Measurements from ENCODE around the gene SLC38A1.
"Not testable (repeated sequence)": the region's sequence is repeated elsewhere in the genome, so short reads cannot be mapped to it uniquely, and the experiment has no call there.

- not testable (repeated sequence) for TF ChIP-seq POLR2A (IDR thresholded peaks at IDR 0.05; ENCODE audit: low read length); USF2 (IDR thresholded peaks at IDR 0.05); SMC3 (IDR thresholded peaks at IDR 0.05); CTCF (IDR thresholded peaks at IDR 0.05); PBX3 (IDR thresholded peaks at IDR 0.05); SREBF2 (IDR thresholded peaks at IDR 0.05); MYC (IDR thresholded peaks at IDR 0.05; ENCODE audit: borderline replicate concordance, low read length)
Observed at GRCh38 chr12:46251994-46252393, 16.8 kb downstream of the SLC38A1 start.
